ENCODE data around the gene PLCH1.

DNA sequence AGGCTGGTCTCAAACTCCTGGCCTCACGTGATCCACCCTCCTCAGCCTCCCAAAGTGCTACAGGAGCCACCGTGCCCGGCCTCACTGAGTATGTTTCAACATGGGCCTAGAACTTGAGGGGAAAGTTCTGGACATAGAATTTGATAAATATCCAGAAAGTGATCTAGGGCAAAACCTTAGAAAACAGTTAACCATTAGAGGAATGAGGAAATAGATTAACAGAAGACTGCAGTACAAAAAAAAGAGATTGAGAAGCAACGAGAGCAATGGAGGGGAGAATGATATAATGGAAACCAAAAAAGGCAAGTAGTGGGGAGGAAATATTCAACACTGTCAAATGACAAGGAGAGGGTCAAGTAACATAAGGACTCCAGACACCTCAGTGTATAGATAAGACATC lies 191.5 kb downstream of the PLCH1 start:
- TF ChIP-seq, protein P1, sequence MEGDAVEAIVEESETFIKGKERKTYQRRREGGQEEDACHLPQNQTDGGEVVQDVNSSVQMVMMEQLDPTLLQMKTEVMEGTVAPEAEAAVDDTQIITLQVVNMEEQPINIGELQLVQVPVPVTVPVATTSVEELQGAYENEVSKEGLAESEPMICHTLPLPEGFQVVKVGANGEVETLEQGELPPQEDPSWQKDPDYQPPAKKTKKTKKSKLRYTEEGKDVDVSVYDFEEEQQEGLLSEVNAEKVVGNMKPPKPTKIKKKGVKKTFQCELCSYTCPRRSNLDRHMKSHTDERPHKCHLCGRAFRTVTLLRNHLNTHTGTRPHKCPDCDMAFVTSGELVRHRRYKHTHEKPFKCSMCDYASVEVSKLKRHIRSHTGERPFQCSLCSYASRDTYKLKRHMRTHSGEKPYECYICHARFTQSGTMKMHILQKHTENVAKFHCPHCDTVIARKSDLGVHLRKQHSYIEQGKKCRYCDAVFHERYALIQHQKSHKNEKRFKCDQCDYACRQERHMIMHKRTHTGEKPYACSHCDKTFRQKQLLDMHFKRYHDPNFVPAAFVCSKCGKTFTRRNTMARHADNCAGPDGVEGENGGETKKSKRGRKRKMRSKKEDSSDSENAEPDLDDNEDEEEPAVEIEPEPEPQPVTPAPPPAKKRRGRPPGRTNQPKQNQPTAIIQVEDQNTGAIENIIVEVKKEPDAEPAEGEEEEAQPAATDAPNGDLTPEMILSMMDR (conservative IDR thresholded peaks at IDR 0.05; ENCODE audit: low read length) = no peak
- no peak for TF ChIP-seq EZH2phosphoT487 (IDR thresholded peaks at IDR 0.05; ENCODE audit: borderline replicate concordance, low read depth, low read length)

Data from OCI-LY7 (cell line).